Measurements from ENCODE around the gene BANF1. TPM values are rescaled to one million over a fixed set of nuclear protein-coding genes. Genes with fewer than 3 reads are reported as not detected.

Gene BANF1
- total RNA-seq (246 and 269 TPM in 2 replicates), polyA plus RNA-seq (367 and 376 TPM in 2 replicates), polyA minus RNA-seq (112 and 123 TPM in 2 replicates), Bru-seq, nascent RNA (percentile 85 among the genes with signal in this experiment), BruChase-seq, experiment 1, labeled RNA remaining after a 6-hour chase (percentile 99 among the genes with signal in this experiment), BruChase-seq, experiment 2, labeled RNA remaining after a 2-hour chase (percentile 96 among the genes with signal in this experiment)
- polyA plus RNA-seq (2011; cell fraction: cytosol; rRNA removed), result 265 and 357 TPM in 2 replicates
- polyA plus RNA-seq (2011; cell fraction: nucleus; rRNA removed), result 128 and 134 TPM in 2 replicates
- 213 and 282 TPM in 2 replicates for polyA plus RNA-seq (2012)
- polyA minus RNA-seq (2011; cell fraction: cytosol; rRNA and poly(A)+ RNA removed), result 76.7 TPM
- 25.3 and 32.3 TPM in 2 replicates for polyA minus RNA-seq (2011; cell fraction: nucleus; rRNA and poly(A)+ RNA removed)
- long read RNA-seq, transcript BANF1-203 (2 exons, 612 nt), result minor isoform, 10 of 1,029 reads
- long read RNA-seq, transcript BANF1-208 (3 exons, 1,135 nt), result minor isoform, 16 of 1,029 reads
- long read RNA-seq, transcript BANF1-201 (3 exons, 1,155 nt), result major isoform, 433 of 1,029 reads
- long read RNA-seq, transcript BANF1-202 (3 exons, 946 nt), result minor isoform, 124 of 1,029 reads
- long read RNA-seq, partial matches to known transcripts, result 422 of 1,029 reads
- long read RNA-seq, other reads (novel, unspliced or antisense), result 19 of 1,029 reads

DNA sequence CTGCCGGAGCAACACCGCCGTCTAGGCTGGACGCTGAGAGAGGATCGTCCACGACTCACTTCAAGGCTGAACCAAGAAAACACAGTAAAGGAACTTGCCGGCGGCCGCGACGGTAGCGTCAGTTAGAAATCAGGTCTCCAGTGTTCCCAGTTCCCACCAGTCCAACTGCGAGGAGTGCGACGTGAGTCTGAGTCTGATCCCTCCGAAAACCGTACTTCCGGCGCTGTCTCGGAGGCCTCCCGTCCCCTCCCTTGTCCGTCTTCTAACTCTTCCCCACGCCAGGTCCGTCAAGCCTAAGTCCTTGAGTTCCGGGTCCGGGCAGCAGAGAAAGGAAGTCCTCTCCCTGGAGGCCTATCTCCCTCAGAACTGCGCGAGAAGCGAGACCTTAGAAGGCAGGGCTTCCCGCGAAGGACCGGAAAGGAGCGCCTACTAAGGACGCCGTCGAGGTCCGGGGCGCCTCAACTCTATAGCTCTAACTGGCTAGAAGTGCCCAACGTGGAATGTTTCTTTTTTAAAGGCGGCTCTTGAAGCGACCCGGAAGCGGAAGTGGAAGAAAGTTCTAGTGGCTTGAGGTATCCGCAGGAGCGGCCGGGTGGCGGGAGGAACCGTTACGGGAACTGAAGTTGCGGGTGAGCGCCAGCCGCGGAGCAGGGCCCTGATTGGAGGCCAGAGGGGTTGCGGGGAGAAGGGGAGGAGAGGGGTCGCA lies at the start of gene BANF1, which contains the start of gene EIF1AD:
TSS of gene BANF1 (plus strand) at position 562 of the 706 bp plus-strand sequence. CDS start 748 bp downstream, outside the sequence.
TSS of gene EIF1AD (minus strand) at position 216 of the 706 bp plus-strand sequence. CDS start 1,768 bp downstream, outside the sequence.
- peak within 1 kb of the TSS; percentile 74 for H3K9ac ChIP-seq (replicated peaks; ENCODE audit: extremely low read depth, insufficient read depth, low read length)
- peaks cover 9% of the 10 kb centered on the region for H3K4me1 ChIP-seq (ENCODE audit: control insufficient read depth, extremely low read depth, insufficient read depth, low read length)
- no peak for TF ChIP-seq JUN (IDR thresholded peaks at IDR 0.05; ENCODE audit: borderline replicate concordance, insufficient read depth, insufficient read length, low read depth)
- TF ChIP-seq EZH2 (IDR thresholded peaks at IDR 0.05; ENCODE audit: borderline replicate concordance, low read depth, low read length, severe bottlenecking), result no peak
- TF ChIP-seq GATA2 (IDR thresholded peaks at IDR 0.05; ENCODE audit: insufficient read depth, insufficient read length, low read depth, low read length), result no peak
- TF ChIP-seq, protein P1, sequence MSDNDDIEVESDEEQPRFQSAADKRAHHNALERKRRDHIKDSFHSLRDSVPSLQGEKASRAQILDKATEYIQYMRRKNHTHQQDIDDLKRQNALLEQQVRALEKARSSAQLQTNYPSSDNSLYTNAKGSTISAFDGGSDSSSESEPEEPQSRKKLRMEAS (IDR thresholded peaks at IDR 0.05; ENCODE audit: insufficient read depth, insufficient read length), result peak; percentile 2
- TF ChIP-seq FOS (IDR thresholded peaks at IDR 0.05; ENCODE audit: borderline replicate concordance, insufficient read depth, low read length), result no peak
- TF ChIP-seq POLR2AphosphoS5 (IDR thresholded peaks at IDR 0.05; ENCODE audit: insufficient read depth, low read depth, low read length), result peak; percentile 53
- TF ChIP-seq POLR2A (IDR thresholded peaks at IDR 0.05; ENCODE audit: low read depth, low read length), result peak; percentile 93
- TF ChIP-seq MYC (IDR thresholded peaks at IDR 0.05; ENCODE audit: low read depth, low read length), result peak; percentile 60
- no peak for TF ChIP-seq CTCF (IDR thresholded peaks at IDR 0.05; ENCODE audit: extremely low read depth in 1 of 2, insufficient read depth in 1 of 2, low read depth in 1 of 2, low read length in 2 of 2)
- H4K20me1 ChIP-seq (replicated peaks; ENCODE audit: control insufficient read depth, extremely low read depth, insufficient read depth, low read length), result no peaks in the 10 kb centered on the region
- FAIRE-seq (peak; percentile 95), DNase-seq (ENCODE audit: low read depth, low spot score) (peak; percentile 98)
- BruUV-seq (replicated peaks), result no TSS peak
- intact Hi-C loops (cut with micrococcal nuclease), result loop anchor here (1.0 to 2.0 kb wide), 6 partner anchors 19 to 144 kb away; partner anchors contain the start of genes C11orf68, CFL1, DRAP1 and SART1
- H3K9me3 ChIP-seq (replicated peaks; ENCODE audit: control insufficient read depth, insufficient read depth, low read length), result no peaks in the 10 kb centered on the region
- H3K4me2 ChIP-seq (ENCODE audit: insufficient read depth, low read length), result peak within 1 kb of the TSS; percentile 82
- peak within 1 kb of the TSS; percentile 22 for H2AFZ ChIP-seq (ENCODE audit: low read depth, low read length)
- peaks cover 38% of the 10 kb centered on the region for H3K79me2 ChIP-seq (ENCODE audit: control insufficient read depth, insufficient read depth, low read length)
- dilution Hi-C loops (cut with MboI; ENCODE audit: extremely low pct_ligation_motif_present, low sequenced_read_pairs), result no loop called here
- H3K27me3 ChIP-seq (ENCODE audit: control insufficient read depth in 2 of 2, insufficient read depth in 2 of 2, low read length in 2 of 2), result no peaks in the 10 kb centered on the region
- POLR2A ChIA-PET, result interaction anchor here (0.7 to 1.5 kb wide), 3 partner anchors 20 to 111 kb away, joined by 3 to 5 read pairs (median 3); partner anchors contain the start of gene CCDC85B
- peaks cover 16 to 29% of the 10 kb centered on the region in 2 experiments for H3K36me3 ChIP-seq (ENCODE audit: control insufficient read depth in 2 of 2, extremely low read depth in 1 of 2, insufficient read depth in 2 of 2, low read length in 2 of 2)
- CTCF ChIA-PET, result interaction anchor here (0.7 to 1.9 kb wide), 8 partner anchors 11 to 222 kb away, joined by 3 to 14 read pairs (median 4); partner anchors contain the start of gene FIBP
- H3K27ac ChIP-seq (ENCODE audit: insufficient read depth, low read depth, low read length), result peak within 1 kb of the TSS; percentile 66
- H3K4me3 ChIP-seq (replicated peaks in 1 of 3; ENCODE audit: insufficient read depth in 1 of 3, low read depth in 1 of 3, low read length in 3 of 3), result peak within 1 kb of the TSS; percentile 68 to 88 (median 82)
- H3K9me1 ChIP-seq (replicated peaks; ENCODE audit: control insufficient read depth, extremely low read depth, insufficient read depth, low read length), result no peaks in the 10 kb centered on the region

All from endothelial cell of umbilical vein (primary cell).